Activated CD8-positive, alpha-beta memory T cell treated with anti-CD3 and anti-CD28 coated beads, Interleukin-2, amount 50 U/mL, for 24 hours (primary cell): ENCODE measurements around the gene OR10A4.
"Not testable (repeated sequence)": the region's sequence is repeated elsewhere in the genome, so short reads cannot be mapped to it uniquely, and the experiment has no call there.

Experiments used
- DNase-seq: peaks from one replicate; pipeline ENCODE4 v3.0.0-alpha.2; 2020; ENCODE audit errors: extremely low read depth

OR10A4 gene, protein sequence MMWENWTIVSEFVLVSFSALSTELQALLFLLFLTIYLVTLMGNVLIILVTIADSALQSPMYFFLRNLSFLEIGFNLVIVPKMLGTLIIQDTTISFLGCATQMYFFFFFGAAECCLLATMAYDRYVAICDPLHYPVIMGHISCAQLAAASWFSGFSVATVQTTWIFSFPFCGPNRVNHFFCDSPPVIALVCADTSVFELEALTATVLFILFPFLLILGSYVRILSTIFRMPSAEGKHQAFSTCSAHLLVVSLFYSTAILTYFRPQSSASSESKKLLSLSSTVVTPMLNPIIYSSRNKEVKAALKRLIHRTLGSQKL

DNA sequence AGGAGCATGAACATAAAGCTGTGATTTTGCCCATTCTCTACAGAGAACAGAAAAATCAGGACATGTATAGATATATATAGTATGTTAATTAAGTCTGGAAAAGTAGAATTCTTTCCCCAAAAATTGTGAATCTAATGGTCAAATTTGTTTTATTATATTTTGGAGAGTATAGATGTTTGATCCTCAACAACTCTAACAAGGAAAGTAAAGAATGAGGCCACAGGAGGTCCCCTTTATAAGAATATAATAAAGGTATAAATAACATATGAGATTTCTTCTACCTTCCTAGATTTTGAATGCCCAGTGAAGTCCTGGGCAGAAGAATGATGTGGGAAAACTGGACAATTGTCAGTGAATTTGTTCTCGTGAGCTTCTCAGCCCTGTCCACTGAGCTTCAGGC is at the start of gene OR10A4:
Gene OR10A4 (plus strand): TSS at position 301 of the 400 bp plus-strand sequence. CDS start 23 bp downstream, at position 324.
- DNase-seq: no peak

DNA sequence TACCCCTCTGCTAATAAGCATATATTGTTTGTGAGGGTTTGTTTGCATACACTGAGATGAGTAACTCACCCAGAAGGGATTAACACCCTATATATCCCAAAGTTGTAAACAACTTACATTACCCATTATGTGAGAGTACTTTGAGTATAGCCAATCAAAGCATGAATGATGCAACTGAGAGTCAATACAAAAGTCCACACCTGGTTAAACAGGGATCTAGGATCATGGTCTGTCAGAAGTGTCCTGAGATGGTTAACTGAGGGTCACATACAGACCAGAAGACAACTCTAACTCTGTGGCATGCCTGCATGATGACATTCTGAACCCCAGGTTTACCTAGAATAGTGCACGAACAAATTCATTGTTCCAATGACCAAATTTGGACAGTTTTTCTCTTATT is 48.3 kb upstream of the OR10A4 start:
- no peak for DNase-seq

DNA sequence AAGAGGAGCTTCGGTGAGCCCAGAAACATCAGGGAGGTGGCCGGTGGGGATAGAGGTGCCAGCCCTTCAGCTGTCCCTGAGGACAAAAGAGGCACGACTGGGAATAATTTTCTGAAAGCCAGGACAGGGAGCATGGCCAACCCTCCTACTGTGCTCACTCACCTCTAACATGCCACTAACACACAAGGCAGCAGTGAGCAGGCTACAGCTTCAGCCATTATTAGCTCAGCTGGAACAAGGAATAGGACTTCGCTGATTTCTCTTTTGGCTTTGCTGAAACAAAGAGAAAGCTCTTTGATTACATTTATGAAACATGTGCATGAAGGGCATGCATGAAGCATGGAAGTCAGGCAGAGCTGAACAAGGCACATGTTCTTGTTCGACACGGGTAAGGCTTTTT is 43.1 kb upstream of the OR10A4 start:
- DNase-seq: no peak

DNA sequence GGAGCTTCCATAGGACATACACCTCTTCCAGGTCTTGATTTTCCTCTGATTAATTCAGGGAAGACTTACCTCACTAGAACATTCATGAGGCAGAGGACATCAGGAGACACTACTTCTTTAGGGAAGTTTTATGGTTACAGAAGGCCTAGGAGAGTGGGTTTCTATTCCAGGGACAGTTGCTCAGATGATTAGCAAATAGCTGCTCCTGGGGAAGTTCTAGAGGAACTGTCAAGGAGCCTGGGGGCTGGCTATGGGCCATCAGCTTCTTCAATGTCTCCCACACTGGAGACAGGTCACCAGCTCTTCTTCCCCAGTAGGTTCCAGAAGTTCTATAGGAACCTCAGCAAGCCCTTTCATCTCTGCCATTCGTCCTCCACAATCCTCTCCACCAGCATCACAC is 42.4 kb upstream of the OR10A4 start:
- DNase-seq: no peak

DNA sequence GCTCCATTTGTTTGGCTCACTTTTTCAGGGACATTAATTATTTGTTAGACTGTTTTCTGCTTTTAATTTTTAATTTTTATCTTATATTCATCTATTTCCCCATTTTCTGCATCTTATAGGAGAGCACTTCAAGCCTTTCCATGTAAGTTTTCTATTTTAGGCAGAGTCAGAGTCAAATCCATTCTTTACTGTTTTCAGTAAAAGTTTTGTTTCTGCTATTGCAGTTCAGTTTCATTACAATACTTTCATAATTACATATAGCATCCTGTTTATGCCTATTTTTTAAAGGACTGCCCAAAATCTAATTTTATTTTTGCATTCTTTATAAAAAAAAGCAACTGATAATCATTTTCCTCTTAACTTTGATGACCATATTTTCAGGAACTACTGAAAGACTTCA is 34.7 kb upstream of the OR10A4 start:
- DNase-seq: no peak

DNA sequence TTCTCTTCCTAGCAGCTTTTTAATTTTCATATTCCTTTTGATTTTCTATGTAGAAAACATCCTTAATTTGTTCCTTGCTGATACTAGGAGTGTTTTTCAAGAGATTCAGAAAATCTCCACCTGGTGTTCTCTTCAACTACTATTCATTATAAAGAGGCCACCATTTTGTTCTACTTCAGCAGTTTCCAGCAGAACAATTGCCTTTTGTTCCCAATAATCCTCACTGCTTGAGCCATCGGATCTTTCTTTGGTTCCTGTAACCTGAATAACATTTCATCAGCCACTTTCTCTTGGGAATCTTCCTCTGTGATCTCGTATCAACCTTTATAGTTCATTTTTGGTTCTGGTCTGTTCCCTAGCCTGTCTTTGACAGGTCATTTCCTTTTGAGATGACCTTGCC is 32.8 kb upstream of the OR10A4 start:
- DNase-seq: no peak

DNA sequence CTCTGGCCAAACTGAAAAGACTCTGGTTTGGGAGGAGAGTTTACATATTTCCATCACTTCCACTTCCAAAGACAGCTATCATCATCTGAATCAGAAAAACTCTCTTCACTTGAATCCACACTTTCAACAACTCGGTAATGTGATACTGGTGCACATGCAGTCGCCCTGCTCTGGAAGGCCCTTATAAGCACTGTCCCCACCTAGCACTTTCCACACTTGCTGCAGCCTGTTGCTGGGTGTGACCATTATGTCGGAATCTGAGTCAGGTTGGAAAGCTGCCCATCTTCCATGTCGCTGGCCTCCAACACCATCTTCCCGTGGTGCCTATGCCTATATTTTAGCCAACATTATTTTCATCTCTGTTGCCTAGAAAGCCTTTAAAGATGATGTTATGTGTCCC is 32.1 kb upstream of the OR10A4 start:
- DNase-seq: no peak

DNA sequence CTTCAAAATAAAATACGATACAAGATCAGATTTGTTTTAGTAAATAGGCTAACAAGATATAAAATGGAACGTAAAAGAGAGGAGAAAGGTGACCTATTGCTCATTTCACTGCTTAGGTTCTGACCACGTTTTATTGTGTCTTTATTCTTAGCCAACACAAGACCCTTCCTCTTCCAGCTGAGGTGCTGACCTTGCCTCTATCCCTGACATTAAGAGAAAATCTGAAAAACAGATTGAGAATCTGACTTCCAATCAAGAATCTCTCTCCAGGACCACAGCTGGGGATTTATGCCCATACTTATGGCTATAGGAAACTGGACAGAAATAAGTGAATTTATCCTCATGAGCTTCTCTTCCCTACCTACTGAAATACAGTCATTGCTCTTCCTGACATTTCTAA is 31.0 kb upstream of the OR10A4 start, which contains the start of gene OR10A5:
Gene OR10A5 (plus strand): TSS at position 301 of the 400 bp plus-strand sequence. CDS start 0 bp downstream, at position 301.
- DNase-seq: no peak

DNA sequence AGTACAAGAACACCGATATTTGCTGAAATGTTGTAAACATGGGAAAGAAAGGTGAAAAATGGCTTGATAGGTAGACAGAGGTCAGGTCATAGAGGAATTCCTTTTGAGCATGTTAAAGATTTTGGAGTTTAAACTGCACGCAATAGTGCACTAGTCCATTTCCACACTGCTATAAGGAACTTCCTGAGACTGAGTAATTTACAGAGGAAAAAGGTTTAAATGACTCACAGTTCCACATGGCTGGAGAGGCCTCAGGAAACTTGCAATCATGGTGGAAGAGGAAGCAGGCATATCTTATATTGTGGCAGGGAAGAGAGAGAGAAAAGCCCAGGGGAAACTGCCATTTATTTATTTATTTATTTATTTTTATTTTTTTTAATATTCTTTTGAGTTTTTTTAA is 25.9 kb upstream of the OR10A4 start:
- no peak for DNase-seq

DNA sequence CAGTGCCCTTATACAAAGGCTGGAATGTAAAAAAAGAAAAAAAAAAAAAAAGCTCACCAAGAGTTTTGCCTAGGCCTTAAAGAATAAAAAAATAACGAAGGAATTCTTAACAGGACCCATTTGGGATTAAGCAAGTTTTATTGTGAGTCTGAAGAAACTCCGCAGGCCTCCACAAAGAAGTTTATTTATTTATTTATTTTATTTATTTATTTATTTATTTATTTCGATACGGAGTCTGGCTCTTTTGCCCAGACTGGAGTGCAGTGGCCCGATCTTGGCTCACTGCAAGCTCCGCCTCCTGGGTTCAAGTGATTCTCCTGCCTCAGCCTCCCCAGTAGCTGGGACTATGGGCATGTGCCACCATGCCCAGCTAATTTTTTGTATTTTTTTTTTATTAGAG is 21.6 kb upstream of the OR10A4 start:
- not testable (repeated sequence) for DNase-seq

DNA sequence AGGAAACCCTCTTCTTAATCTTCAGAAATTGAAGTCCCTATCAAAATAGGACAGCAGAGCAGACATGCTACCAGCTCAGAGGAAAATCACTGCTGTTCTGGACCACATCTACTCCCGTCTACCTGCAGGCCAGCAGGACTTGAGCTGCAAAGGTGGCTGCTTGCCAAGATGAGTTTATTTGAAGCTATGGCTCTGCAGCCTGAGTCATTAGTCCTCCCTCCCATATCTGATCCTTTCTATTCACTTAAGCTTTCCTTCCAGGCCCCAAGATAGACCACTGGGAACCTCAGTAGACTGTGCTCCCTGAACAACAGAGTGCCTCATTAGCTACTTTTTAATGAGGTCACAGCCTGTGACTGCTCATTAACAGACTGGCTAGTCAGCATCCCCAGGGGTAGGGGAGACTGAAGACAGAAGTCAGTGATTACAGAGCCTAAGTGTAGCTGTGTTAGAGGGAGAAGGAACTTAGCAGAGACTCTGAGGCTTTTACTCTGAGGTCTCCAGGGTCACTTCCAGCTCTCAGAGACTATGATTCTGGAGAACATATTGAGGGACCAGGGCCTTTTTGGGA is 20.4 kb upstream of the OR10A4 start:
- DNase-seq: no peak

DNA sequence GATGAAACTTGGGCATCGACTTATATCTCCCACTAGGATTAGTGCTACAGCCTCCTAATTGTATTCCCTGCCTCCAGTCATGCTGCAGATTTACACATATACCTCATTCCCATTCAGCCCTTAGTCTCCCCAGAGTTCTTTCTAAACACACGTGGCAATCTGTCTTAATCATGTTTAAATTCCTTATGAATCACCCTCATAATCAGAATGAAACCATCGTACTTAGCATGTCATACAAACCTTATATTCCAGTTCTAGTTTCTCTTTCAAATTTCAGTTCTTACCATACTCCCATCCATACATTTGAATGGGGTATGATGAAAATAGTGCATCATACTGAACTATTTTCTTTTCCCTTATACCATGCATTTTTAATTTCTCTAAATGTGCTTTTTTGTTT is 19.6 kb upstream of the OR10A4 start:
- no peak for DNase-seq

DNA sequence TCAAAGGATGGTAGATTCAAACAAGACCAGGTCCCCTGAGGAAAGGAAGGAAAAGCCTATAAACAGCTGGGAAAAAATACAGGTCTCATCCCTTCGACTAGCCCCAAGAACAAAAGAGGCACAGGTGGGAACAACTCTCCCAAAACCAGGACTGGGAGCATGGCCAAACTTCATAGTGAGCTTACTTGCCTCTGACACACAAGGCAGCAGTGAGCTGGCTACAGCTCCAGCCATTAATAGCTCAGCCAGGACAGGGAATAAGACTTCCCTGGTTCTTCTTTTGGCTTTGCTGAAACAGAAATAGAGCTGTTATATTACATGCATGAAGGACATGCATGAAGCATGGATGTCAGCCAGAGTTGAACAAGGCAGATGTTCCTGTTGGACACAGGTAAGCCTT is 13.5 kb upstream of the OR10A4 start, which contains the start of gene OR10A2:
Gene OR10A2 (plus strand): TSS at position 97 of the 400 bp plus-strand sequence. CDS start 6,698 bp downstream, outside the sequence.
- no peak for DNase-seq

DNA sequence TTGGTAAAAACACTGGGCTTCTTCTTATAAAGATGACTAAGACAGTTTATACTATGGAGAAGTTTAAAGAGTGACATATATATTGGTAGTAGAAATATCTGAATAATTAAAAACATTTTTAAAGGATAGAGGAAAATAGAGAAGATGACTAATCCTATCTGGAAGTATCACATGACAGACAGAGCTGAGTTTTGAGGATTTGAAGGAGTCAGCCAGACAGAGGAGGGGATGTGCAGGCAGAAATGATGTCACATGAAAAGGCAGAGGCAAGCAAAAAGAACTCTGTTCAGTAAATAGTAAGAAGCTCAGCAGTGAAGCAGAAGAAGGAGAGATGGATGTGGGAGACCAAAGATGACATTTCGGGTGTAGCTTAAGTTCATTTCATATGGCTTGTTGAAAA is 12.0 kb upstream of the OR10A4 start:
- no peak for DNase-seq

DNA sequence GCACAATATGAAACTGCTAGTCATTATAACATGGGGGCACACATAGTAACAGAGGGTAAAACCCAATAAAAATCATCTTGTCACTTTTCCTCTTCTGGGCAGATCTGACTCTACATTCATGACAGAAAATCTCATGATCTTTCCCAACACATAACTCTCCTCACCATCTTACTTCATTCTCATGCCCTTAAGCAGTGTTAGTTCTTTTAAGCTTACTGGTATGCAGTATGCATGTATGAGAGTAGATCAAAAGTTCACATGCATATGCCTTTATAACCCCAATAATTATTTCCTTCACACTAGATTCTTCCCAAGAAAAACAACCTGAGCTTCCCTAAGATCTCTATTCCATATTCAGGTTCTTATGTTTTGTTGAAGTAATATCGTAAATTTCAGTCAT is 5.1 kb upstream of the OR10A4 start:
- no peak for DNase-seq

DNA sequence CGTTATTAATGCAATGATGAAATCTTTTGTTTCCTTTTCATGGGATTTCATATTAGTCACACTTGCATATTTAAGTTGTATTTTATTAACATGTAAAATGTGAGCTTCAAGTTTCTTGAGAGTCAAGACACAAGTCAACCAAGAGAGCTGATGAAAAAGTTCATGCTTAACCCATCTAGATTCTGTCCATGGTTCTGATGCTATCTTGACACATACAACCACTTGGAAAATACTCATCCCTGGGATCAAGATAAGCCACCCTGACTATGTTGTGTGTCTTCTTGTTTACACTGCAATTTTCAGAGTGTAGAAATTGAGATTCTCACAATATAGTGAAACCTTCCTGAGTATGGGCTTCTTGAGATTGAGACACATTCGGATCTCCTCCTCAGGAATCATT is 664 bp upstream of the OR10A4 start:
- DNase-seq: no peak

DNA sequence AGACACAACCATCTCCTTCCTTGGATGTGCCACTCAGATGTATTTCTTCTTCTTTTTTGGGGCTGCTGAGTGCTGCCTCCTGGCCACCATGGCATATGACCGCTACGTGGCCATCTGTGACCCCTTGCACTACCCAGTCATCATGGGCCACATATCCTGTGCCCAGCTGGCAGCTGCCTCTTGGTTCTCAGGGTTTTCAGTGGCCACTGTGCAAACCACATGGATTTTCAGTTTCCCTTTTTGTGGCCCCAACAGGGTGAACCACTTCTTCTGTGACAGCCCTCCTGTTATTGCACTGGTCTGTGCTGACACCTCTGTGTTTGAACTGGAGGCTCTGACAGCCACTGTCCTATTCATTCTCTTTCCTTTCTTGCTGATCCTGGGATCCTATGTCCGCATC is 489 bp downstream of the OR10A4 start:
- no peak for DNase-seq

DNA sequence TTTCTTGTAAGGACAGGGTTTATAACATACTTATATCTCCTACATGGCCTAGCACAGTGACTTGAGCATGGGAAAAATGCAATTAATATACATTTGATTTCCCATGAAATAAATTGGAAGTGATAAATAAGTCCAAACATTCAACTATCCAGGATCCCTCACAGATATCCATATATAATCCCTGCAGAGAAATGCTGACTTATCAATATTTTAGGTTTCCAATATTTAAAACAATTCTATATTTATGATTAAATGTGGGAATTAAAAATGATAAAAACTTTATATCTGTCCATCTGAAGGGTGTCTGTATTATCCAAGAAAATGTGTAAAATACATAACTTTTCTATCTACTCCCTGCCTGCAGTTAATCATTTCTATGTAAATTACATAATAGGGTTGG is 6.3 kb downstream of the OR10A4 start:
- DNase-seq: no peak

DNA sequence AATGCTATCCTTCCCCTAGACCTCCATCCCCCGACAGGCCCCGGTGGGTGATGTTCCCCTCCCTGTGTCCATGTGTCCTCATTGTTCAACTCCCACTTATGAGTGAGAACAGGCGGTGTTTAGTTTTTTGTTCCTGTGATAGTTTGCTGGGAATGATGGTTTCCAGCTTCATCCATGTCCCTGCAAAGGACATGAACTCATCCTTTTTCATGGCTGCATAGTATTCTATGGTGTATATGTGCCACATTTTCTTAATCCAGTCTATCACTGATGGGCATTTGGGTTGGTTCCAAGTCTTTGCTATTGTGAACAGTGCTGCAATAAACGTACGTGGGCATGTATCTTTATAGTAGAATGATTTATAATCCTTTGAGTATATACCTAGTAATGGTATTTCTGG is 11.3 kb downstream of the OR10A4 start:
- DNase-seq: not testable (repeated sequence)

DNA sequence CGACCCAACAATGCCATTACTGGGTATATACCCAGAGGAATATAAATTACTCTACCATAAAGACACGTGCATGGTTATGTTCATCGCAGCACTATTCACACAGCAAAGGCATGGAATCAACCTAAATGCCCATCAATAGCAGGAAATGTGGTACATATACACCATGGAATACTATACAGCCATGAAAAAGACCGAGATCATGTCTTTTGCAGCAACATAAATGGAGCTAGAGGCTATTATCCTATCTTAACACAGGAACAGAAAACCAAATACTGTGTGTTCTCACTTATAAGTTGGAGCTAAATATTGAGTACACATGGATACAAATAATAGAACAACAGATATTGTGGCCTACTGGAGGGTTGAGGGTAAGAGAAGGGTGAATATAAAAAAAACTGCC is 12.4 kb downstream of the OR10A4 start:
- no peak for DNase-seq

DNA sequence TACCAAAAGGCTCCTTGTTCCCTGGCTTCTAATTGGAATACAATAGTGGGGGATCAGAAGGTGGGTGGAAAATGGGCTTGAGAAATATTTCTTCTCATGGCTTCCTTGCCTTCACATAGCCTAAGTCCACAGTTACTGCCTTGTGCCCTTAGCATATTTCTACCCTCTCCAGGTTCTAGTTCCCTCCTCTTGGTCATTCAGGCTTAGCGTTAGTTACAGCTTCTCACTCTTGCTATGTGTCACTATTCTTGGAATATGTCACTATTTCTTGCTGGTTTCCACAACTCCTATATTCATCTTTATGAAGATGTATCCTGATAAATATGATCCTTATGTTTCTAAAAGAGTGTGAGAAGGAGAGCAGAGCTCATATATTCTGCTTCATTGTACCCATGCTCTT is 13.4 kb downstream of the OR10A4 start:
- DNase-seq: no peak

DNA sequence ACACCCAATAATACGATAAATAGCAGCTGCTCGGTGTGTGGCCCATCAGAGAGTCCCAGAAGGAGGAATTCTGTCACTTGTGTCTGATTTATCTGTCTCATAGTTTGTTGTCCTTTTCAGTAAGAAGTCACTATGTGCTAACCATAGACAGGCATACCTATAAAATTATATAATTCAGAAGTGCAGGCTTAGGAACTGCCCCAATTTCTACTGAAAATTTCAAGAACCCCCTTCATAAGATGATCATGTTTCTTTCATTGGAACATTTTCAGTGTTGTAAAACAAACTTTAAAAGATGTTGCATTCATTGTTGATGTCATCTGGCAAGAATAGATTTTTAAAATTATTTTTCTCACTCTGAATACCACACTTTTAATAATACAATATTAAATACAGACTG is 16.0 kb downstream of the OR10A4 start, which contains the start of gene OR2D2:
Gene OR2D2 (minus strand): TSS at position 101 of the 400 bp plus-strand sequence. CDS start 0 bp downstream, at position 101.
- no peak for DNase-seq

DNA sequence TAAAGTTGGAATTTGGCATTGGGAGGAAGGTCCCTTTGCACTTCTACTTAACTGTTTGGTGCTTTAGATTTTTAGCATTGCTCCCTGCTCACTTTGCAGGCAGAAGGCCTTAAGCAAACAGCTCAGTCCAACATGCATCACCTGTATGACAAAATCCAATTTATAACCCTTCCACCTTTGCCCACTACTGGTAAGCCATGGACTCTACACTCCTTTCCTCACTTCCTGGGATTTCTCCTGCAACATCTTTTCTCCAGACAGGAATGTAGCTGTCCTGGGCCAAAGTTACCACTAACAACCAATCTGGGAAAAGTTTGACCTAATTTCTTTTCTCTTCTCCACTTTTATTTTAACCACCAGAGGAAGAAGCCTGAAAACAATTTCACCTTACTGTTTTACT is 17.7 kb downstream of the OR10A4 start:
- DNase-seq: no peak
